Neuronal stem cell (in vitro differentiated cells): ENCODE data around the gene MAPK10.

Experiments
- DNase-seq: peaks from one replicate; pipeline ENCODE4 v3.0.0-alpha.2; 2013; ENCODE audit warnings: low spot score
- H2AFZ ChIP-seq: one replicate; pipeline ENCODE4 v1.6.1; 2013; ENCODE audit warnings: mild to moderate bottlenecking, low read length, inconsistent platforms
- H2AK5ac ChIP-seq: 2 replicates; pipeline ENCODE4 v1.6.1; 2013; ENCODE audit warnings: low read depth, mild to moderate bottlenecking, inconsistent platforms, low read length, moderate library complexity, mixed read lengths
- H2BK120ac ChIP-seq: 2 replicates; pipeline ENCODE4 v1.6.1; 2013; ENCODE audit warnings: low read depth, mild to moderate bottlenecking, inconsistent platforms, low read length, moderate library complexity, mixed read lengths
- H2BK12ac ChIP-seq: one replicate; pipeline ENCODE4 v1.6.1; 2013; ENCODE audit warnings: low read length, inconsistent platforms
- H2BK15ac ChIP-seq: 2 replicates; pipeline ENCODE4 v1.6.1; 2013; ENCODE audit warnings: mild to moderate bottlenecking, low read length, inconsistent platforms, mixed read lengths
- H2BK5ac ChIP-seq: one replicate; pipeline ENCODE4 v1.6.1; 2013; ENCODE audit warnings: inconsistent platforms, mild to moderate bottlenecking, low read length, moderate library complexity
- H3K14ac ChIP-seq: one replicate; pipeline ENCODE4 v1.6.1; 2013; ENCODE audit warnings: low read length, inconsistent platforms
- H3K18ac ChIP-seq: 2 replicates; pipeline ENCODE4 v1.6.1; 2013; ENCODE audit warnings: low read length, inconsistent platforms
- H3K23ac ChIP-seq: 2 replicates; pipeline ENCODE4 v1.6.1; 2013; ENCODE audit warnings: low read depth, mild to moderate bottlenecking, mixed read lengths, low read length, inconsistent platforms; ENCODE audit not compliant: poor library complexity
- H3K27ac ChIP-seq: replicated peaks from 3 replicates; pipeline ENCODE4 v1.5.1; 2013; ENCODE audit warnings: low read length, inconsistent platforms
- H3K27me3 ChIP-seq, 3 experiments: 2 replicates each; pipeline ENCODE4 v1.6.1; 2013; ENCODE audit warnings: low read length in 3 of 3, mild to moderate bottlenecking in 2 of 3, inconsistent platforms in 1 of 3, low read depth in 1 of 3, mixed read lengths in 1 of 3, moderate library complexity in 1 of 3; ENCODE audit not compliant: control insufficient read depth in 3 of 3, insufficient read depth in 3 of 3
- H3K36me3 ChIP-seq, 2 donors: replicated peaks in 1 of 2; 2 replicates each; pipeline ENCODE4 v1.6.1; 2013; ENCODE audit warnings: low read length in 2 of 2; ENCODE audit not compliant: control insufficient read depth in 2 of 2, insufficient read depth in 2 of 2
- H3K4ac ChIP-seq: 2 replicates; pipeline ENCODE4 v1.6.1; 2013; ENCODE audit warnings: inconsistent platforms, mild to moderate bottlenecking, low read length, moderate library complexity
- H3K4me1 ChIP-seq, 2 donors: 1 replicate in 1 of 2; 2 replicates in 1 of 2; pipeline ENCODE4 v1.6.1; 2013; ENCODE audit warnings: low read length in 2 of 2, low read depth in 1 of 2; ENCODE audit not compliant: control insufficient read depth in 2 of 2, insufficient read depth in 1 of 2
- H3K4me2 ChIP-seq: one replicate; pipeline ENCODE4 v1.6.1; 2013; ENCODE audit warnings: mild to moderate bottlenecking, low read length, inconsistent platforms; ENCODE audit not compliant: insufficient read depth, poor library complexity, severe bottlenecking
- H3K4me3 ChIP-seq, 2 donors: 2 replicates each; pipeline ENCODE4 v1.5.1; 2013; ENCODE audit warnings: low read length in 2 of 2, mild to moderate bottlenecking in 2 of 2, inconsistent platforms in 1 of 2, moderate library complexity in 1 of 2
- H3K79me1 ChIP-seq: one replicate; pipeline ENCODE4 v1.6.1; 2013; ENCODE audit warnings: low read depth, mild to moderate bottlenecking, inconsistent platforms, low read length, moderate library complexity
- H3K9ac ChIP-seq: one replicate; pipeline ENCODE4 v1.6.1; 2013; ENCODE audit warnings: mild to moderate bottlenecking, low read depth, low read length, inconsistent platforms; ENCODE audit not compliant: poor library complexity
- H3K9me3 ChIP-seq, 2 donors: replicated peaks in 1 of 2; 2 replicates each; pipeline versions ENCODE3 to v1.6.1; 2013; ENCODE audit warnings: low read length in 2 of 2, mild to moderate bottlenecking in 2 of 2, inconsistent platforms in 1 of 2, low read depth in 1 of 2, mixed read lengths in 1 of 2, moderate library complexity in 1 of 2; ENCODE audit not compliant: control insufficient read depth in 2 of 2, insufficient read depth in 1 of 2
- H4K8ac ChIP-seq: one replicate; pipeline ENCODE4 v1.6.1; 2013; ENCODE audit warnings: low read depth, mild to moderate bottlenecking, inconsistent platforms, low read length, moderate library complexity
- H4K91ac ChIP-seq: one replicate; pipeline ENCODE4 v1.6.1; 2013; ENCODE audit warnings: low read length, low read depth, mild to moderate bottlenecking, inconsistent platforms; ENCODE audit not compliant: poor library complexity
- WGBS, 2 donors: extraction: QIAGEN DNeasy Blood & Tissue Kit; methylation state at CpG; one replicate each; pipeline ENCODE4 v1.1.7; 2013; ENCODE audit warnings: missing lambda C conversion rate in 2 of 2, mixed read lengths in 1 of 2; ENCODE audit not compliant: insufficient read length in 2 of 2, insufficient replicate concordance in 1 of 2; ENCODE audit errors: extremely low coverage in 2 of 2; 5-methylcytosine and 5-hydroxymethylcytosine counted together

MAPK10 gene

DNA sequence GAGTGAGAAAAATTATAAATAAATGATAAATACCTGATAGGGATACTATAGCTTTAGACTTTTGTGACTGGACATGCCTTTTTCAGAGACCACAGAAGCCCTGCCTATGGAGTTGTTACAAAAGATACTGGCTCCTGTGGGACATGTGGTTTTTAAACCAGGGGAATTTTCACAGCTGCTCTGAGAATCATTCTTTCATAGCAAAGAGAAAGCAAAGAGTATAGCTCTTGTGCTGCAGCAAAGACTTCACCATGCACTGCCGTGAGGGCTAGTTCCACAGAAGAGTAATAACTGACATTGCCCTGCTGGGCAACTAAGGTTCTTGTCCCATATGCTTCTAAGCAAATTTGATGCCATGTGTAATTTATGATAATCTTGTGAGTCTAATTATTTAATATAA, 98.2 kb downstream of the MAPK10 start:
- no peak overlapping the region for H3K14ac ChIP-seq
- no peak overlapping the region for H3K4ac ChIP-seq
- H2AFZ ChIP-seq = no peak overlapping the region
- no CpG with 5 or more reads among the region's 1 CpG for WGBS, 2 donors
- H3K18ac ChIP-seq = no peak overlapping the region
- H3K4me2 ChIP-seq = no peak overlapping the region
- H2BK5ac ChIP-seq = no peak overlapping the region
- no peaks in the 10 kb centered on the region for H3K79me1 ChIP-seq
- peaks cover 0 to 18% of the 10 kb centered on the region in 2 donors for H3K9me3 ChIP-seq
- H2BK120ac ChIP-seq = no peak overlapping the region
- no peak overlapping the region for H3K27ac ChIP-seq
- H3K4me1 ChIP-seq = peaks cover 0 to 6% of the 10 kb centered on the region in 2 donors
- no peak overlapping the region for H4K8ac ChIP-seq
- DNase-seq = no peak
- no peak overlapping the region for H2BK12ac ChIP-seq
- H3K4me3 ChIP-seq = no peak overlapping the region
- no peak overlapping the region for H3K9ac ChIP-seq
- H2BK15ac ChIP-seq = no peak overlapping the region
- peaks cover 0 to 30% of the 10 kb centered on the region in 2 donors for H3K36me3 ChIP-seq
- no peak overlapping the region for H3K23ac ChIP-seq
- no peak overlapping the region for H2AK5ac ChIP-seq
- H4K91ac ChIP-seq = no peak overlapping the region
- no peaks in the 10 kb centered on the region for H3K27me3 ChIP-seq

- Histone ChIP-seq H2BK5ac (no peak overlapping the region), H2BK15ac (no peak overlapping the region), H3K4me3 (no peak overlapping the region), H3K14ac (no peak overlapping the region), H3K36me3 (peaks cover 2 to 33% of the 10 kb centered on the region in 2 donors), H4K91ac (no peak overlapping the region), H3K4me2 (no peak overlapping the region), H3K27ac (no peak overlapping the region), H3K27me3 (no peaks in the 10 kb centered on the region), H3K4me1 (no peaks in the 10 kb centered on the region), H3K9ac (no peak overlapping the region), H3K18ac (no peak overlapping the region), H2BK120ac (no peak overlapping the region), H3K79me1 (no peaks in the 10 kb centered on the region), H2AK5ac (no peak overlapping the region), H3K4ac (no peak overlapping the region), H2BK12ac (no peak overlapping the region), H2AFZ (no peak overlapping the region), H3K23ac (no peak overlapping the region), H4K8ac (no peak overlapping the region), H3K9me3 (peaks cover 2 to 29% of the 10 kb centered on the region in 2 donors)
- no CpG with 5 or more reads among the region's 2 CpGs for WGBS, 2 donors
- DNase-seq = no peak
Observed at GRCh38 chr4:86256086-86256485, 103.8 kb downstream of the MAPK10 start.

GRCh38 chr4:86250619-86251018, 109.2 kb downstream of the MAPK10 start:
- Histone ChIP-seq H3K36me3 (peaks cover 2 to 30% of the 10 kb centered on the region in 2 donors), H3K9ac (no peak overlapping the region), H3K79me1 (no peaks in the 10 kb centered on the region), H2AK5ac (no peak overlapping the region), H3K23ac (no peak overlapping the region), H2BK5ac (no peak overlapping the region), H2BK120ac (no peak overlapping the region), H3K27ac (no peak overlapping the region), H2BK12ac (no peak overlapping the region), H4K91ac (no peak overlapping the region), H2AFZ (no peak overlapping the region), H3K27me3 (no peaks in the 10 kb centered on the region), H3K4me1 (no peaks in the 10 kb centered on the region), H3K14ac (no peak overlapping the region), H3K4ac (no peak overlapping the region), H3K9me3 (peaks cover 2 to 36% of the 10 kb centered on the region in 2 donors), H3K4me3 (no peak overlapping the region), H2BK15ac (no peak overlapping the region), H3K4me2 (no peak overlapping the region), H4K8ac (no peak overlapping the region), H3K18ac (no peak overlapping the region)
- DNase-seq = no peak
- no CpG with 5 or more reads among the region's 1 CpG for WGBS, 2 donors

GRCh38 chr4:86250006-86250405, 109.8 kb downstream of the MAPK10 start:
- H2AK5ac ChIP-seq = no peak overlapping the region
- DNase-seq = no peak
- H3K27me3 ChIP-seq = no peaks in the 10 kb centered on the region
- H2BK120ac ChIP-seq = no peak overlapping the region
- peaks cover 0 to 25% of the 10 kb centered on the region in 2 donors for H3K36me3 ChIP-seq
- no CpG with 5 or more reads among the region's 1 CpG for WGBS, 2 donors
- H3K9ac ChIP-seq = no peak overlapping the region
- H3K9me3 ChIP-seq = peaks cover 0 to 30% of the 10 kb centered on the region in 2 donors
- H3K79me1 ChIP-seq = no peaks in the 10 kb centered on the region
- H3K4ac ChIP-seq = no peak overlapping the region
- no peak overlapping the region for H4K91ac ChIP-seq
- no peak overlapping the region for H3K4me2 ChIP-seq
- no peak overlapping the region for H3K23ac ChIP-seq
- H2AFZ ChIP-seq = no peak overlapping the region
- H3K18ac ChIP-seq = no peak overlapping the region
- no peak overlapping the region for H2BK12ac ChIP-seq
- no peak overlapping the region for H4K8ac ChIP-seq
- no peak overlapping the region for H3K14ac ChIP-seq
- H3K4me1 ChIP-seq = no peaks in the 10 kb centered on the region
- H3K4me3 ChIP-seq = no peak overlapping the region
- H2BK15ac ChIP-seq = no peak overlapping the region
- no peak overlapping the region for H2BK5ac ChIP-seq
- no peak overlapping the region for H3K27ac ChIP-seq
